H9 (cell line): Measurements from ENCODE around the gene CELF6. TPM values are rescaled to one million over a fixed set of nuclear protein-coding genes. Genes with fewer than 3 reads are reported as not detected.

ENCODE experiments used
- DNase-seq: peaks from one replicate; pipeline ENCODE4 v3.0.0-alpha.2; 2017
- H2AFZ ChIP-seq: one replicate; pipeline ENCODE4 v1.6.1; 2013; ENCODE audit warnings: mild to moderate bottlenecking, low read length, control low read depth, moderate library complexity
- H2AK5ac ChIP-seq: 2 replicates; pipeline ENCODE4 v1.6.1; 2013; ENCODE audit warnings: low read length, control low read depth, mixed read lengths; ENCODE audit not compliant: insufficient read length
- H2BK120ac ChIP-seq: one replicate; pipeline ENCODE4 v1.6.1; 2013; ENCODE audit warnings: low read depth, mild to moderate bottlenecking, low read length, control low read depth, inconsistent platforms; ENCODE audit not compliant: poor library complexity, severe bottlenecking
- H2BK12ac ChIP-seq: 2 replicates; pipeline ENCODE4 v1.6.1; 2013; ENCODE audit warnings: low read length, control low read depth, mixed read lengths, low read depth; ENCODE audit not compliant: insufficient read length
- H2BK15ac ChIP-seq: 2 replicates; pipeline ENCODE4 v1.6.1; 2013; ENCODE audit warnings: low read depth, low read length, control low read depth
- H2BK20ac ChIP-seq: one replicate; pipeline ENCODE4 v1.6.1; 2013; ENCODE audit warnings: low read depth, mild to moderate bottlenecking, low read length, control low read depth, inconsistent platforms; ENCODE audit not compliant: poor library complexity, severe bottlenecking
- H2BK5ac ChIP-seq: 2 replicates; pipeline ENCODE4 v1.6.1; 2013; ENCODE audit warnings: low read length, control low read depth, mixed read lengths; ENCODE audit not compliant: insufficient read length
- H3K14ac ChIP-seq: 2 replicates; pipeline ENCODE4 v1.6.1; 2013; ENCODE audit warnings: low read length, control low read depth; ENCODE audit not compliant: insufficient read depth
- H3K18ac ChIP-seq: 2 replicates; pipeline ENCODE4 v1.6.1; 2013; ENCODE audit warnings: low read depth, mild to moderate bottlenecking, mixed read lengths, low read length, control low read depth; ENCODE audit not compliant: insufficient read length
- H3K23ac ChIP-seq: 2 replicates; pipeline ENCODE4 v1.6.1; 2013; ENCODE audit warnings: low read length, control low read depth, mixed read lengths, low read depth; ENCODE audit not compliant: insufficient read length
- H3K23me2 ChIP-seq: 2 replicates; pipeline ENCODE4 v1.6.1; 2013; ENCODE audit warnings: low read depth, mild to moderate bottlenecking, mixed read lengths, low read length, control low read depth; ENCODE audit not compliant: insufficient read length, poor library complexity, severe bottlenecking
- H3K27ac ChIP-seq: 2 replicates; pipeline ENCODE4 v1.5.1; 2013; ENCODE audit warnings: low read length, control low read depth, mixed read lengths, low read depth; ENCODE audit not compliant: insufficient read length
- H3K27me3 ChIP-seq: 2 replicates; pipeline ENCODE4 v1.6.1; 2013; ENCODE audit warnings: low read length, control low read depth, inconsistent platforms; ENCODE audit not compliant: insufficient read depth
- H3K4ac ChIP-seq: 2 replicates; pipeline ENCODE4 v1.6.1; 2013; ENCODE audit warnings: low read depth, mild to moderate bottlenecking, control low read depth, inconsistent platforms, low read length, moderate library complexity
- H3K4me1 ChIP-seq: 2 replicates; pipeline ENCODE4 v1.6.1; 2013; ENCODE audit warnings: low read length, control low read depth, inconsistent platforms; ENCODE audit not compliant: insufficient read depth
- H3K4me2 ChIP-seq: 2 replicates; pipeline ENCODE4 v1.6.1; 2013; ENCODE audit warnings: low read length, control low read depth, mixed read lengths; ENCODE audit not compliant: insufficient read length, insufficient read depth
- H3K56ac ChIP-seq: 2 replicates; pipeline ENCODE4 v1.6.1; 2013; ENCODE audit warnings: low read depth, mild to moderate bottlenecking, mixed read lengths, low read length, control low read depth; ENCODE audit not compliant: insufficient read length
- H3K79me1 ChIP-seq: 2 replicates; pipeline ENCODE4 v1.6.1; 2013; ENCODE audit warnings: low read depth, mild to moderate bottlenecking, moderate library complexity, low read length, control low read depth, inconsistent platforms; ENCODE audit not compliant: insufficient read depth, poor library complexity, severe bottlenecking
- H3K79me2 ChIP-seq: 2 replicates; pipeline ENCODE4 v1.6.1; 2013; ENCODE audit warnings: low read length, control low read depth, inconsistent platforms; ENCODE audit not compliant: insufficient read depth
- H3K9ac ChIP-seq: 2 replicates; pipeline ENCODE4 v1.6.1; 2013; ENCODE audit warnings: low read length, control low read depth, mixed read lengths; ENCODE audit not compliant: insufficient read length; ENCODE audit errors: extremely low read depth
- H3K9me3 ChIP-seq: one replicate; pipeline ENCODE4 v1.6.1; 2013; ENCODE audit warnings: low read depth, low read length, inconsistent platforms; ENCODE audit not compliant: control insufficient read depth
- H3T11ph ChIP-seq: one replicate; pipeline ENCODE4 v1.6.1; 2013; ENCODE audit warnings: mild to moderate bottlenecking, low read length, control low read depth, inconsistent platforms
- H4K20me1 ChIP-seq: one replicate; pipeline ENCODE4 v1.6.1; 2013; ENCODE audit not compliant: control insufficient read depth, insufficient read length, insufficient read depth
- H4K5ac ChIP-seq: 2 replicates; pipeline ENCODE4 v1.6.1; 2013; ENCODE audit warnings: low read depth, mild to moderate bottlenecking, mixed read lengths, low read length, control low read depth; ENCODE audit not compliant: insufficient read length
- H4K8ac ChIP-seq: replicated peaks from 2 replicates; pipeline ENCODE4 v1.6.1; 2013; ENCODE audit warnings: low read length, control low read depth, mixed read lengths, low read depth; ENCODE audit not compliant: insufficient read length
- H4K91ac ChIP-seq: 2 replicates; pipeline ENCODE4 v1.6.1; 2013; ENCODE audit warnings: low read depth, mild to moderate bottlenecking, moderate library complexity, mixed read lengths, low read length, control low read depth; ENCODE audit not compliant: insufficient read length
- H3K27ac Mint-ChIP-seq, 3 experiments: 2 replicates in 2 of 3; 3 replicates in 1 of 3; pipeline ENCODE4 v1.8.0; 2020 to 2021; ENCODE audit warnings: mixed read lengths in 3 of 3, mild to moderate bottlenecking in 1 of 3, moderate library complexity in 1 of 3
- H3K27me3 Mint-ChIP-seq: 2 replicates; pipeline ENCODE4 v1.8.0; 2021; ENCODE audit warnings: low read depth, mild to moderate bottlenecking, moderate library complexity, mixed read lengths
- H3K36me3 Mint-ChIP-seq, 3 experiments: 2 replicates in 2 of 3; 3 replicates in 1 of 3; pipeline ENCODE4 v1.8.0; 2020 to 2021; ENCODE audit warnings: low read depth in 3 of 3, mixed read lengths in 3 of 3; ENCODE audit not compliant: insufficient read depth in 1 of 3
- H3K4me1 Mint-ChIP-seq, 2 experiments: 2 replicates each; pipeline ENCODE4 v1.8.0; 2020; ENCODE audit warnings: mixed read lengths in 2 of 2
- H3K4me3 Mint-ChIP-seq, 2 experiments: 2 replicates in 1 of 2; 3 replicates in 1 of 2; pipeline ENCODE4 v1.8.0; 2020 to 2021; ENCODE audit warnings: mild to moderate bottlenecking in 2 of 2, mixed read lengths in 2 of 2, moderate library complexity in 1 of 2
- H3K9me3 Mint-ChIP-seq, 2 experiments: 2 replicates in 1 of 2; 3 replicates in 1 of 2; pipeline ENCODE4 v1.8.0; 2020; ENCODE audit warnings: mild to moderate bottlenecking in 2 of 2, mixed read lengths in 2 of 2, moderate library complexity in 1 of 2
- CTCF ChIP-seq: fragments of 200-600 bp; sonication (generic); conservative IDR thresholded peaks from 3 replicates; pipeline ENCODE4 v1.8.0; 2021; ENCODE audit warnings: antibody characterized with exemption, mild to moderate bottlenecking
- WGBS: extraction: QIAGEN DNeasy Blood & Tissue Kit; methylation state at CpG from one replicate; pipeline ENCODE4 v1.1.7; 2013; ENCODE audit warnings: missing lambda C conversion rate, low lambda C conversion rate, mixed read lengths; ENCODE audit not compliant: insufficient read length; ENCODE audit errors: extremely low coverage; 5-methylcytosine and 5-hydroxymethylcytosine counted together
- total RNA-seq: library from RNA; stranded (reverse); gene quantifications from 2 replicates; pipeline ENCODE4 v1.2.1, GENCODE V29; 2021

The CELF6 gene
- total RNA-seq, 1 experiment from 2014 or later, result 0.13 TPM

- Histone ChIP-seq H3K27me3 (no peaks in the 10 kb centered on the region), H3K79me2 (peaks cover 2% of the 10 kb centered on the region; the same call in 1 of the 2 replicates), H3K14ac (no peak overlapping the region), H2BK12ac (no peak overlapping the region), H3K79me1 (peaks cover 3% of the 10 kb centered on the region), H3T11ph (no peak overlapping the region), H3K23ac (no peak overlapping the region), H2AFZ (no peak overlapping the region), H2BK15ac (no peak overlapping the region), H3K27ac (no peak overlapping the region), H4K8ac (no peak overlapping the region), H2BK20ac (no peak overlapping the region), H3K4me1 (no peaks in the 10 kb centered on the region), H3K9ac (no peak overlapping the region), H4K5ac (no peak overlapping the region), H2AK5ac (no peak overlapping the region), H2BK120ac (no peak overlapping the region), H3K9me3 (no peaks in the 10 kb centered on the region), H4K20me1 (no peaks in the 10 kb centered on the region), H3K4ac (no peak overlapping the region), H4K91ac (no peak overlapping the region), H3K18ac (no peak overlapping the region), H3K4me2 (no peak overlapping the region), H3K23me2 (no peaks in the 10 kb centered on the region), H2BK5ac (no peak overlapping the region), H3K56ac (no peak overlapping the region)
- no peaks in the 10 kb centered on the region for H3K4me1 Mint-ChIP-seq
- no peak for DNase-seq
- H3K36me3 Mint-ChIP-seq, result peaks cover 0 to 7% (median 5%) of the 10 kb centered on the region in 3 experiments; a peak in 3 of 7 replicates
- H3K27ac Mint-ChIP-seq, result no peak overlapping the region
- no CpG with 5 or more reads among the region's 2 CpGs for WGBS
- TF ChIP-seq CTCF, result no peak
- no peaks in the 10 kb centered on the region for H3K9me3 Mint-ChIP-seq
- no peaks in the 10 kb centered on the region for H3K27me3 Mint-ChIP-seq
- H3K4me3 Mint-ChIP-seq, result no peak overlapping the region
These were observed 48.4 kb upstream of the CELF6 start for GRCh38 chr15:72368325-72368724.
